Mesenteric fat pad (tissue), 1 donor: ENCODE data around the gene ELMO1. TPM values are rescaled to one million over a fixed set of nuclear protein-coding genes. Genes with fewer than 3 reads are reported as not detected.

ENCODE experiments used
- DNase-seq: peaks from one replicate; pipeline ENCODE4 v3.0.0-alpha.2; 2020; ENCODE audit warnings: low spot score
- total RNA-seq: library from RNA; stranded (reverse); fragmentation: NEBNext Ultra II Directional; extraction: Animal tissue kit (Norgen Biotek cat#: 25700); gene quantifications from one replicate; pipeline ENCODE4 v1.2.1, GENCODE V29; 2021
- donor health status: DM: yes; HTN: yes; CAD: no.

Gene ELMO1
- total RNA-seq, 1 donor from 2014 or later, result 48.9 TPM

GRCh38 chr7:37281368-37282092, 167.1 kb downstream of the ELMO1 start:
- no peak for DNase-seq

- DNase-seq, result no peak
These were observed 171.2 kb downstream of the ELMO1 start for GRCh38 chr7:37277513-37277912.

GRCh38 chr7:37275078-37275710, 173.5 kb downstream of the ELMO1 start:
- DNase-seq, result no peak

GRCh38 chr7:37273891-37274290, 174.8 kb downstream of the ELMO1 start:
- DNase-seq, result no peak

GRCh38 chr7:37269711-37270508, 178.8 kb downstream of the ELMO1 start:
- DNase-seq, result no peak

GRCh38 chr7:37267251-37267650, 181.4 kb downstream of the ELMO1 start:
- no peak for DNase-seq

GRCh38 chr7:37265876-37266275, 182.8 kb downstream of the ELMO1 start:
- DNase-seq, result no peak

GRCh38 chr7:37265006-37265405, 183.7 kb downstream of the ELMO1 start:
- DNase-seq, result no peak

GRCh38 chr7:37262181-37262580, 186.5 kb downstream of the ELMO1 start:
- no peak for DNase-seq

- DNase-seq, result no peak
These were observed 189.3 kb downstream of the ELMO1 start for GRCh38 chr7:37259319-37259821.

- no peak for DNase-seq
These were observed 192.0 kb downstream of the ELMO1 start for GRCh38 chr7:37256631-37257030.

GRCh38 chr7:37255327-37255944, 193.2 kb downstream of the ELMO1 start:
- DNase-seq, result no peak

- no peak for DNase-seq
These were observed 197.4 kb downstream of the ELMO1 start for GRCh38 chr7:37251222-37251621.

- no peak for DNase-seq
These were observed 199.4 kb downstream of the ELMO1 start for GRCh38 chr7:37249240-37249639.

- no peak for DNase-seq
These were observed 200.2 kb downstream of the ELMO1 start for GRCh38 chr7:37248396-37248861.

GRCh38 chr7:37247861-37248260, 200.8 kb downstream of the ELMO1 start:
- DNase-seq, result no peak

- no peak for DNase-seq
These were observed 203.1 kb downstream of the ELMO1 start for GRCh38 chr7:37245590-37245989.

- no peak for DNase-seq
These were observed 211.8 kb downstream of the ELMO1 start for GRCh38 chr7:37236906-37237305.

- DNase-seq, result no peak
These were observed 212.9 kb downstream of the ELMO1 start for GRCh38 chr7:37235813-37236212.

- DNase-seq, result no peak
These were observed 213.7 kb downstream of the ELMO1 start for GRCh38 chr7:37234928-37235327.

- DNase-seq, result no peak
These were observed 214.3 kb downstream of the ELMO1 start for GRCh38 chr7:37234334-37234733.
